Measurements from ENCODE around the gene GRM5. TPM values are rescaled to one million over a fixed set of nuclear protein-coding genes. Genes with fewer than 3 reads are reported as not detected.

GRM5 gene
- total RNA-seq, 1 experiment from 2014 or later: not detected

GRCh38 chr11:88523386-88524071 is 542.3 kb downstream of the GRM5 start:
- Histone ChIP-seq H3K27me3 (ENCODE audit: low read length) (no peaks in the 10 kb centered on the region), H3F3A (ENCODE audit: low read length, unreplicated experiment) (no peaks in the 10 kb centered on the region), H3K79me2 (ENCODE audit: low read length) (no peaks in the 10 kb centered on the region), H3K4me2 (ENCODE audit: low read length) (no peak overlapping the region), H3K9ac (ENCODE audit: low read length) (no peak overlapping the region), H3K36me3 (ENCODE audit: low read depth, low read length) (no peaks in the 10 kb centered on the region), H3K4me1 (ENCODE audit: insufficient read depth, low read length) (peaks cover 9% of the 10 kb centered on the region), H3K9me2 (replicated peaks; ENCODE audit: low read length) (no peaks in the 10 kb centered on the region), H3K4me3 (ENCODE audit: low read length) (no peak overlapping the region), H2AFZ (ENCODE audit: low read length) (no peak overlapping the region; the same call in 1 of the 2 replicates), H4K20me1 (ENCODE audit: low read length) (no peaks in the 10 kb centered on the region), H3K27ac (ENCODE audit: low read length) (no peak overlapping the region), H3K9me3 (ENCODE audit: low read length) (no peaks in the 10 kb centered on the region)
- DNase-seq (peak; percentile 62), ATAC-seq (peak; percentile 64)
- CTCF ChIA-PET: no interaction called here
- intact Hi-C loops (cut with micrococcal nuclease): no loop called here
- TF ChIP-seq EZH2 (IDR thresholded peaks at IDR 0.05; ENCODE audit: low read length, unreplicated experiment) (no peak), CTCF (conservative IDR thresholded peaks at IDR 0.05; ENCODE audit: low read depth, low read length) (no peak), EZH2phosphoT487 (IDR thresholded peaks at IDR 0.05; ENCODE audit: borderline replicate concordance, low read length) (no peak)
- POLR2A ChIA-PET (ENCODE audit: unreplicated experiment): interaction anchor here (0.6 kb wide), 1 partner anchor 1194 kb away, joined by 5 read pairs; no protein-coding TSS in a partner anchor
- no TSS peak for BruUV-seq (replicated peaks)

DNA sequence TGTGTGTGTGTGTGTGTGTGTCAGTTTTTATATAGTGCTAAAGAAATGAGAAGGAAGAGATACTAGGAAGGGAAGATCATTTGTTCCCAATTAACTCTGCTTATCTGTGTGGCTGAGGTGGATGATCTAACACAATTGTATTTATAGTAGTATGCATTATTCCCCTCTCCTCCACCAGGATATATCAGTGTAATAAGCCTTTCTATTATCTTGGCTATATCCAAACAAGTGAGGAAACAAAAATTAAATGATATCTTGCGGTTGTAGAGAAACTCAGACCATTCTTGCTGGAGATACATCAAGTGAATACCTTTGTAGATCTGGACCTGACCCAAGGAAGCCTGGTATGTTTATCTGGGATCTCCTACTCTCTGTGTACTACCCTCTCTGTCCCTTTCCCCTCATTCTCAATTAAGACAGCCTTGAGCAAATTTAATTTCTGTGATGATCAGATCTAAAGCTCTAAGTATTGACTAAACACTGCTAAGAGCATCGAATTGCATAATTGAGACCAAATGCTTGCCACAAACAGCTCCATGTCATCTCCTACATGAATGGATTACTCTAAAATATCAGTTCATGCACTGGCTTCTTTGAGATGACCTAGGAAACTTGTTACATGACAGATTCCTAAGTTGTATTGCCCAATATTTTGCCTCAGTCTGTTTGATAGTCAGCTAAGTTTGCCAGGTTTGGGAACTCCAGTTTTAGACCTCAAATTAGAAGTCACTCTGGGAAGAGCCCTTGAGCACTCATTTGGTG is 543.0 kb downstream of the GRM5 start:
- H3K9me2 ChIP-seq (replicated peaks; ENCODE audit: low read length): no peaks in the 10 kb centered on the region
- no peaks in the 10 kb centered on the region for H4K20me1 ChIP-seq (ENCODE audit: low read length)
- peaks cover 9% of the 10 kb centered on the region for H3K4me1 ChIP-seq (ENCODE audit: insufficient read depth, low read length)
- no peak overlapping the region for H3K4me2 ChIP-seq (ENCODE audit: low read length)
- TF ChIP-seq CTCF (conservative IDR thresholded peaks at IDR 0.05; ENCODE audit: low read depth, low read length) (no peak), EZH2phosphoT487 (IDR thresholded peaks at IDR 0.05; ENCODE audit: borderline replicate concordance, low read length) (no peak), EZH2 (IDR thresholded peaks at IDR 0.05; ENCODE audit: low read length, unreplicated experiment) (no peak)
- H3K36me3 ChIP-seq (ENCODE audit: low read depth, low read length): no peaks in the 10 kb centered on the region
- no peak overlapping the region for H3K27ac ChIP-seq (ENCODE audit: low read length)
- intact Hi-C loops (cut with micrococcal nuclease): no loop called here
- DNase-seq (no peak), ATAC-seq (no peak)
- H3K27me3 ChIP-seq (ENCODE audit: low read length): no peaks in the 10 kb centered on the region
- BruUV-seq (replicated peaks): no TSS peak
- POLR2A ChIA-PET (ENCODE audit: unreplicated experiment): no interaction called here
- H3K9ac ChIP-seq (ENCODE audit: low read length): no peak overlapping the region
- H3K79me2 ChIP-seq (ENCODE audit: low read length): no peaks in the 10 kb centered on the region
- H2AFZ ChIP-seq (ENCODE audit: low read length): no peak overlapping the region; the same call in 1 of the 2 replicates
- H3F3A ChIP-seq (ENCODE audit: low read length, unreplicated experiment): no peaks in the 10 kb centered on the region
- H3K4me3 ChIP-seq (ENCODE audit: low read length): no peak overlapping the region
- no peaks in the 10 kb centered on the region for H3K9me3 ChIP-seq (ENCODE audit: low read length)
- CTCF ChIA-PET: no interaction called here

GRCh38 chr11:88521799-88522201 is 544.0 kb downstream of the GRM5 start:
- POLR2A ChIA-PET (ENCODE audit: unreplicated experiment): interaction anchor here (0.6 kb wide), 1 partner anchor 10 kb away, joined by 5 read pairs; no protein-coding TSS in a partner anchor
- Histone ChIP-seq H3K4me3 (ENCODE audit: low read length) (no peak overlapping the region), H3K4me1 (ENCODE audit: insufficient read depth, low read length) (peaks cover 9% of the 10 kb centered on the region), H3K36me3 (ENCODE audit: low read depth, low read length) (no peaks in the 10 kb centered on the region), H4K20me1 (ENCODE audit: low read length) (no peaks in the 10 kb centered on the region), H3K9me3 (ENCODE audit: low read length) (no peaks in the 10 kb centered on the region), H3K27me3 (ENCODE audit: low read length) (no peaks in the 10 kb centered on the region), H3K79me2 (ENCODE audit: low read length) (no peaks in the 10 kb centered on the region), H3K4me2 (ENCODE audit: low read length) (no peak overlapping the region), H3K9ac (ENCODE audit: low read length) (no peak overlapping the region), H3K27ac (ENCODE audit: low read length) (no peak overlapping the region), H3F3A (ENCODE audit: low read length, unreplicated experiment) (no peaks in the 10 kb centered on the region), H2AFZ (ENCODE audit: low read length) (no peak overlapping the region), H3K9me2 (replicated peaks; ENCODE audit: low read length) (no peaks in the 10 kb centered on the region)
- DNase-seq (no peak), ATAC-seq (no peak)
- TF ChIP-seq EZH2 (IDR thresholded peaks at IDR 0.05; ENCODE audit: low read length, unreplicated experiment) (no peak), CTCF (conservative IDR thresholded peaks at IDR 0.05; ENCODE audit: low read depth, low read length) (no peak), EZH2phosphoT487 (IDR thresholded peaks at IDR 0.05; ENCODE audit: borderline replicate concordance, low read length) (no peak)
- intact Hi-C loops (cut with micrococcal nuclease): no loop called here
- no TSS peak for BruUV-seq (replicated peaks)
- CTCF ChIA-PET: no interaction called here

All from PC-3 (cell line).